ENCODE data around the gene NDRG2. TPM values are rescaled to one million over a fixed set of nuclear protein-coding genes. Genes with fewer than 3 reads are reported as not detected.
A peak's percentile ranks its signal among the peaks of the same experiment; 100 is the strongest.

NDRG2 gene
- polyA plus RNA-seq, 3 donors: 6.8 to 11.7 (median 11.1) TPM

DNA sequence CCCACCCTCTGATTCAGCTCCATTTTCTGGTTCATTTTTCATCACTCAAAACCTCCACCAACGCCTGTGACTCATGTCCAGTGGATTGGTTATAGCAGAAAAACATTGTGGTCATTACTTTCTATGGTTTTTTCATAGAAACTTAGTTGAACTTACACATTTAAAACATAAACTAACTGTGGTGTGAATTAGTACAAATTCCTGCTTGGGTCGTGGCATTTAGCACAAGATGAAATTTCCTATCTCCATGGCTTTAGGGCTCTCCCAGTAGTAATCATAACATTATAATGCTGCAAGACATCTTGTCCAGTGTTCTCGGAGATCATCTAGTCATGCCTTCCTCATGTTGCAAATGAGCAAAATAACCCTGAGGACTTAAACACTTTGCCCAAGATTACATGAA, 24.4 kb upstream of the NDRG2 start:
- H3K4me3 ChIP-seq (replicated peaks in 1 of 3; ENCODE audit: low read depth in 2 of 3, low read length in 3 of 3): no peak overlapping the region
- Mint-ChIP-seq H3K4me1 (peaks cover 5% of the 10 kb centered on the region), H3K27ac (no peak overlapping the region), H3K4me3 (peak overlapping the region in 1 of 2 donors; percentile 49), H3K36me3 (no peaks in the 10 kb centered on the region), H3K27me3 (ENCODE audit: low read depth in 3 of 3) (peaks cover 8 to 11% (median 9%) of the 10 kb centered on the region in 3 donors), H3K9me3 (no peaks in the 10 kb centered on the region)
- H3K27me3 ChIP-seq (ENCODE audit: control insufficient read depth in 2 of 2, insufficient read depth in 2 of 2, low read length in 2 of 2): peaks cover 2 to 42% of the 10 kb centered on the region in 2 donors
- TF ChIP-seq, protein P1, sequence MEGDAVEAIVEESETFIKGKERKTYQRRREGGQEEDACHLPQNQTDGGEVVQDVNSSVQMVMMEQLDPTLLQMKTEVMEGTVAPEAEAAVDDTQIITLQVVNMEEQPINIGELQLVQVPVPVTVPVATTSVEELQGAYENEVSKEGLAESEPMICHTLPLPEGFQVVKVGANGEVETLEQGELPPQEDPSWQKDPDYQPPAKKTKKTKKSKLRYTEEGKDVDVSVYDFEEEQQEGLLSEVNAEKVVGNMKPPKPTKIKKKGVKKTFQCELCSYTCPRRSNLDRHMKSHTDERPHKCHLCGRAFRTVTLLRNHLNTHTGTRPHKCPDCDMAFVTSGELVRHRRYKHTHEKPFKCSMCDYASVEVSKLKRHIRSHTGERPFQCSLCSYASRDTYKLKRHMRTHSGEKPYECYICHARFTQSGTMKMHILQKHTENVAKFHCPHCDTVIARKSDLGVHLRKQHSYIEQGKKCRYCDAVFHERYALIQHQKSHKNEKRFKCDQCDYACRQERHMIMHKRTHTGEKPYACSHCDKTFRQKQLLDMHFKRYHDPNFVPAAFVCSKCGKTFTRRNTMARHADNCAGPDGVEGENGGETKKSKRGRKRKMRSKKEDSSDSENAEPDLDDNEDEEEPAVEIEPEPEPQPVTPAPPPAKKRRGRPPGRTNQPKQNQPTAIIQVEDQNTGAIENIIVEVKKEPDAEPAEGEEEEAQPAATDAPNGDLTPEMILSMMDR (IDR thresholded peaks at IDR 0.05): no peak
- H4K20me1 ChIP-seq (ENCODE audit: insufficient read depth, low read length): no peaks in the 10 kb centered on the region
- H3K79me2 ChIP-seq (ENCODE audit: insufficient read depth, low read length): no peaks in the 10 kb centered on the region
- DNase-seq: no peak
- no peak overlapping the region for H3K4me2 ChIP-seq (replicated peaks; ENCODE audit: extremely low read depth, low read length, poor library complexity, severe bottlenecking)
- H3K27ac ChIP-seq (ENCODE audit: low read depth in 1 of 2, low read length in 2 of 2): no peak overlapping the region
- no peaks in the 10 kb centered on the region for H3K36me3 ChIP-seq (replicated peaks in 1 of 2; ENCODE audit: control insufficient read depth in 1 of 2, insufficient read depth in 2 of 2, low read length in 2 of 2)
- H3K9ac ChIP-seq (ENCODE audit: insufficient read depth, low read length, poor library complexity, severe bottlenecking): no peak overlapping the region
- 100% methylated on average over 1 of the region's 3 CpGs for WGBS (ENCODE audit: insufficient coverage)
- H3K4me1 ChIP-seq (ENCODE audit: control insufficient read depth in 1 of 2, insufficient read depth in 2 of 2, low read length in 2 of 2): peaks cover 0 to 9% of the 10 kb centered on the region in 2 donors
- intact Hi-C loops (cut with micrococcal nuclease): no loop called here
- no peak overlapping the region for H2AFZ ChIP-seq (ENCODE audit: insufficient read depth, low read depth, low read length, poor library complexity, severe bottlenecking)
- H3K9me3 ChIP-seq (replicated peaks in 1 of 2; ENCODE audit: control insufficient read depth in 1 of 2, insufficient read depth in 1 of 2, low read length in 2 of 2): no peaks in the 10 kb centered on the region

DNA sequence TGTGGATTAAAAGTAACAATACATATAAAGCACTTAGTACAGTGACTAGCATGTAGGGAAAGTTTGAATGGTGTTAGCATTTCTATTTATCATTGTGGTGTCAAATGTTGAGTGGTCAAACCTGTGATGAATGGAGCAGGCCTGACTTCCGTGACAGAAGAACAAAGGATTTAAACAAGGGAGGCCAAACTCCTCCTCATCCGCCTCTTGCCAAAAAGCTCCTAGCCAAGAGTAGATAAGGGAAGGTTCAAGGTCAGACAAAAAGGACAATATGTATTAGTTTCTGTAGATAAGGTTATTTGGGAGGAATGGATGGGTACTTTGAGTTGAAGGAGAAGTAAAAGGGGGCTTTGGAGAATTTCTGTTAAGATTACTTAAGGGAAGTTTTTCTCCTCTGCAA, 23.8 kb upstream of the NDRG2 start:
- Mint-ChIP-seq H3K9me3 (no peaks in the 10 kb centered on the region), H3K36me3 (no peaks in the 10 kb centered on the region), H3K27me3 (ENCODE audit: low read depth in 3 of 3) (peaks cover 10 to 12% (median 10%) of the 10 kb centered on the region in 3 donors), H3K4me1 (peaks cover 7% of the 10 kb centered on the region), H3K27ac (no peak overlapping the region), H3K4me3 (no peak overlapping the region)
- DNase-seq: no peak
- Histone ChIP-seq H3K27me3 (ENCODE audit: control insufficient read depth in 2 of 2, insufficient read depth in 2 of 2, low read length in 2 of 2) (peaks cover 2 to 46% of the 10 kb centered on the region in 2 donors), H3K79me2 (ENCODE audit: insufficient read depth, low read length) (no peaks in the 10 kb centered on the region), H3K9me3 (replicated peaks in 1 of 2; ENCODE audit: control insufficient read depth in 1 of 2, insufficient read depth in 1 of 2, low read length in 2 of 2) (no peaks in the 10 kb centered on the region), H3K27ac (ENCODE audit: low read depth in 1 of 2, low read length in 2 of 2) (no peak overlapping the region), H3K4me3 (replicated peaks in 1 of 3; ENCODE audit: low read depth in 2 of 3, low read length in 3 of 3) (no peak overlapping the region), H4K20me1 (ENCODE audit: insufficient read depth, low read length) (no peaks in the 10 kb centered on the region), H3K4me2 (replicated peaks; ENCODE audit: extremely low read depth, low read length, poor library complexity, severe bottlenecking) (no peak overlapping the region), H3K36me3 (replicated peaks in 1 of 2; ENCODE audit: control insufficient read depth in 1 of 2, insufficient read depth in 2 of 2, low read length in 2 of 2) (no peaks in the 10 kb centered on the region), H2AFZ (ENCODE audit: insufficient read depth, low read depth, low read length, poor library complexity, severe bottlenecking) (no peak overlapping the region), H3K4me1 (ENCODE audit: control insufficient read depth in 1 of 2, insufficient read depth in 2 of 2, low read length in 2 of 2) (peaks cover 0 to 9% of the 10 kb centered on the region in 2 donors), H3K9ac (ENCODE audit: insufficient read depth, low read length, poor library complexity, severe bottlenecking) (no peak overlapping the region)
- WGBS (ENCODE audit: insufficient coverage): no CpG with 5 or more reads among the region's 2 CpGs
- intact Hi-C loops (cut with micrococcal nuclease): no loop called here
- TF ChIP-seq, protein P1 (IDR thresholded peaks at IDR 0.05): no peak
